HL-60 (cell line): Measurements from ENCODE around the gene TAMM41.
A peak's percentile ranks its signal among the peaks of the same experiment; 100 is the strongest.

ENCODE experiments used
- DNase-seq, 2 experiments: peaks; one replicate each; pipeline ENCODE4 v3.0.0-alpha.2; 2010 to 2020; ENCODE audit warnings: low read depth in 1 of 2, low spot score in 1 of 2
- H3K27ac ChIP-seq: fragments of 250-450 bp; sonication (Bioruptor Pico); replicated peaks from 2 replicates; pipeline ENCODE4 v1.5.1; 2020; ENCODE audit warnings: mild to moderate bottlenecking, moderate library complexity
- H3K27me3 ChIP-seq: fragments of 250-450 bp; sonication (Bioruptor Pico); 2 replicates; pipeline ENCODE4 v1.5.1; 2021; ENCODE audit warnings: mild to moderate bottlenecking, moderate library complexity; ENCODE audit not compliant: insufficient read depth, poor library complexity, severe bottlenecking
- H3K4me3 ChIP-seq: replicated peaks from 2 replicates; pipeline ENCODE4 v1.5.1; 2011; ENCODE audit warnings: mild to moderate bottlenecking, control low read depth, low read length; ENCODE audit not compliant: insufficient read depth
- CTCF ChIP-seq: IDR thresholded peaks from one replicate; pipeline ENCODE4 v1.5.1; 2011; ENCODE audit warnings: low read length, control low read depth, inconsistent platforms; ENCODE audit not compliant: insufficient read depth
- GABPA ChIP-seq: IDR thresholded peaks from 2 replicates; pipeline ENCODE4 v1.6.1; 2012; ENCODE audit warnings: low read depth
- POLR2AphosphoS5 ChIP-seq: IDR thresholded peaks from 2 replicates; pipeline ENCODE4 v1.6.1; 2012; ENCODE audit warnings: low read depth
- REST ChIP-seq: IDR thresholded peaks from 2 replicates; pipeline ENCODE4 v1.6.1; 2012; ENCODE audit warnings: low read depth; ENCODE audit not compliant: insufficient replicate concordance
- SPI1 ChIP-seq: IDR thresholded peaks from 2 replicates; pipeline ENCODE4 v1.6.1; 2012; ENCODE audit warnings: low read depth, mild to moderate bottlenecking, borderline replicate concordance

TAMM41 gene

GRCh38 chr3:11770477-11771391 is 76.0 kb downstream of the TAMM41 start:
- no peak overlapping the region for H3K4me3 ChIP-seq
- H3K27me3 ChIP-seq: no peaks in the 10 kb centered on the region
- no peak overlapping the region for H3K27ac ChIP-seq
- peak; percentile 17 to 75 for DNase-seq
- no peak for TF ChIP-seq POLR2AphosphoS5
- no peak for TF ChIP-seq REST
- no peak for TF ChIP-seq SPI1
- TF ChIP-seq GABPA: no peak
- TF ChIP-seq CTCF: no peak

GRCh38 chr3:11769704-11770476 is 76.8 kb downstream of the TAMM41 start:
- Histone ChIP-seq H3K4me3 (no peak overlapping the region), H3K27ac (no peak overlapping the region), H3K27me3 (no peaks in the 10 kb centered on the region)
- no peak for DNase-seq
- TF ChIP-seq SPI1: no peak
- TF ChIP-seq POLR2AphosphoS5: no peak
- TF ChIP-seq GABPA: no peak
- no peak for TF ChIP-seq REST
- TF ChIP-seq CTCF: no peak

- Histone ChIP-seq H3K27ac (no peak overlapping the region), H3K27me3 (no peaks in the 10 kb centered on the region), H3K4me3 (no peak overlapping the region)
- DNase-seq: no peak
- TF ChIP-seq GABPA (no peak), REST (no peak), POLR2AphosphoS5 (no peak), SPI1 (no peak)
Observed at GRCh38 chr3:11768604-11769003, 78.1 kb downstream of the TAMM41 start.
